SJSA1 (cell line): ENCODE measurements around the gene STIM2. TPM values are rescaled to one million over a fixed set of nuclear protein-coding genes. Genes with fewer than 3 reads are reported as not detected.
"Not testable (repeated sequence)": the region's sequence is repeated elsewhere in the genome, so short reads cannot be mapped to it uniquely, and the experiment has no call there.

Source experiments
- DNase-seq, 2 experiments: peaks; one replicate each; pipeline ENCODE4 v3.0.0-alpha.2; 2015 to 2020; ENCODE audit warnings: low spot score in 2 of 2, low read depth in 1 of 2
- H3K27ac ChIP-seq: fragments of 250-450 bp; sonication (Bioruptor Pico); 2 replicates; pipeline ENCODE4 v1.5.1; 2020; ENCODE audit warnings: mild to moderate bottlenecking, moderate library complexity
- H3K27me3 ChIP-seq: fragments of 250-450 bp; sonication (Bioruptor Pico); replicated peaks from 2 replicates; pipeline ENCODE4 v1.5.1; 2020; ENCODE audit warnings: mild to moderate bottlenecking, moderate library complexity
- H3K36me3 ChIP-seq: fragments of 250-450 bp; sonication (Bioruptor Pico); 2 replicates; pipeline ENCODE4 v1.5.1; 2020; ENCODE audit warnings: mild to moderate bottlenecking
- H3K4me1 ChIP-seq: fragments of 250-450 bp; sonication (Bioruptor Pico); replicated peaks from 2 replicates; pipeline ENCODE4 v1.6.1; 2021; ENCODE audit warnings: mild to moderate bottlenecking
- H3K4me3 ChIP-seq: fragments of 250-450 bp; sonication (Bioruptor Pico); 2 replicates; pipeline ENCODE4 v1.5.1; 2020; ENCODE audit warnings: mild to moderate bottlenecking
- H3K9me3 ChIP-seq: fragments of 250-450 bp; sonication (Bioruptor Pico); replicated peaks from 2 replicates; pipeline ENCODE4 v1.5.1; 2020; ENCODE audit warnings: mild to moderate bottlenecking
- total RNA-seq: library from RNA; depleted of rRNA; stranded (reverse); fragments of >200 nt; shearing (Covaris generic); gene quantifications from 2 replicates; pipeline ENCODE4 v1.2.3, GENCODE V29; 2014

Gene STIM2
- total RNA-seq, 1 experiment from 2014 or later: 13.1 TPM

DNA sequence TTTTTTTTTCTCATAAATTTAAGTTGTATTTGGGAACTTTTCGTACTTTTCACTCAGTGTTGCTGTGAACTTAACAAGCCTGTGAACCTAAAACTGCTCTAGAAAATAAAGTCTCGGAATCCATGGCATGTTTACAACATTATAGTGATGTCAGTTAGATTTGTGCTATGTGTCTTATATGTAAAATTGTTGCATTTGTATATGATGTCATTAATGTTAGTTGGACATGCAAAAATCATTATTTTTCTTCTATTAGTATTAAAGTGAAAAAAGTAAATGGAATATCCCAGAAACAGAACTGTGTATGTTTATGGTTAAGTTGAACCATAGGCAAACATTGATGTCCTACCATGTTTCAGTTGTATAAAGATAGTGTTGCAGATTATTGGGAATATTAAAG lies 85.2 kb downstream of the STIM2 start:
- H3K4me3 ChIP-seq: no peak overlapping the region
- H3K36me3 ChIP-seq: no peaks in the 10 kb centered on the region
- H3K9me3 ChIP-seq: no peaks in the 10 kb centered on the region
- no peak overlapping the region for H3K27ac ChIP-seq
- no peaks in the 10 kb centered on the region for H3K27me3 ChIP-seq
- H3K4me1 ChIP-seq: no peaks in the 10 kb centered on the region
- DNase-seq: no peak

DNA sequence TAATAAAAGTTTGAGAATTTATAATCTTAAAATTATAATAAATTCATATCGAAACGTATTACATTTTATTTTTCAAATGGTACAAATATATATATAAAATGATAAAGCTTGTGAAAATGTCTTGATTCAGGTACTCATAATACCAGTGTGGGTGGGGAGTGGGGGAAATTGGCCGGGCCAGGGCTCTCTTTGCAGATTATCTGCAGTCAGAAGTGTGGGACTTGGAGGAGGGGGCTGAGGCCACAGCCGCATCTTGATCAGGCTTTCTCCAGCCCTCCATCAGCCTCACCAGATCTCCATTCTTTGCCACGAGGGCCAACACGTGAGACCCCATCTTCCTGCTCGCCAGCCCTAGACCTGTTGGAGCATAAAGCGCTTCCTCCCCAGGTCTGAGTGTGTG lies 86.7 kb downstream of the STIM2 start:
- H3K9me3 ChIP-seq: no peaks in the 10 kb centered on the region
- no peaks in the 10 kb centered on the region for H3K4me1 ChIP-seq
- no peaks in the 10 kb centered on the region for H3K27me3 ChIP-seq
- no peak overlapping the region for H3K4me3 ChIP-seq
- no peak overlapping the region for H3K27ac ChIP-seq
- H3K36me3 ChIP-seq: no peaks in the 10 kb centered on the region
- no peak for DNase-seq

DNA sequence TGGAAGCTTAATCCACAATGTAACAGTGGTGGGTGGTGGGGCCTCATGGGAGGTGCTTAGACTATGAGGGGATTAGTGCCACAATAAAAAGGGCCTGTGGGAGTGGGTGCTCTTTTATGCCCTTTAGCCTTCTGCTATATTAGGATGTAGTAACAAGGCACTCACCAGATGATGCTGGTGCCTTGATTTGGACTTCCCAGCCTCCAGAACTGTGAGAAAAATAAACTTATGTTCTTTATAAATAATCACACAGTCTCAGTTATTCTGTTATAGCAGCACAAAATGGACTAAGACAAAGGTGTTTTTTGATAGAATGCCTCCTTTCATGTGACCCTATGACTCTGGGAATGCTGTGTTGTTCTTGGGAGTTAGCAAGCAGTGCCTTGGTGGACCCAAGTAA lies 89.8 kb downstream of the STIM2 start:
- no peak overlapping the region for H3K27ac ChIP-seq
- H3K36me3 ChIP-seq: no peaks in the 10 kb centered on the region
- H3K27me3 ChIP-seq: no peaks in the 10 kb centered on the region
- no peaks in the 10 kb centered on the region for H3K4me1 ChIP-seq
- H3K4me3 ChIP-seq: no peak overlapping the region
- no peaks in the 10 kb centered on the region for H3K9me3 ChIP-seq
- no peak for DNase-seq

DNA sequence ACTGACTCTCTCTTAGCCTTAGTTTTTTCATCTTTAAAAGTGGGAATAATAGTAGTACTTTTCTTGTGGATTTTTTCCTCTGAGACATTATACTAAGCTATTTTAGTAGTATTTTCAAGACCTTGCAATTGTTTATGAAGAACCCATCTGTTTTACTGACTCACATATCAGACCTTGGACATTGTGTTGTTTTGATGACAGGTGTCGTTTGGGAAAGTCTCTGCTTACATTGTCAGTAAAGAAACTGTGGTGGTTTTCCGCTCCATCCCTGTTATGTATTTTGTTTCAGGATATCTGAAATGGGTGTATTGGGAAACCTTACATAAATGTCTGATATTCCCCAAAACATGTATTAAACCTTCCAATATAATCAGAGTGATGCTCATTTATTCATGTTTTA lies 92.2 kb downstream of the STIM2 start:
- no peaks in the 10 kb centered on the region for H3K27me3 ChIP-seq
- DNase-seq: no peak
- no peaks in the 10 kb centered on the region for H3K36me3 ChIP-seq
- H3K9me3 ChIP-seq: no peaks in the 10 kb centered on the region
- no peak overlapping the region for H3K27ac ChIP-seq
- no peak overlapping the region for H3K4me3 ChIP-seq
- no peaks in the 10 kb centered on the region for H3K4me1 ChIP-seq

DNA sequence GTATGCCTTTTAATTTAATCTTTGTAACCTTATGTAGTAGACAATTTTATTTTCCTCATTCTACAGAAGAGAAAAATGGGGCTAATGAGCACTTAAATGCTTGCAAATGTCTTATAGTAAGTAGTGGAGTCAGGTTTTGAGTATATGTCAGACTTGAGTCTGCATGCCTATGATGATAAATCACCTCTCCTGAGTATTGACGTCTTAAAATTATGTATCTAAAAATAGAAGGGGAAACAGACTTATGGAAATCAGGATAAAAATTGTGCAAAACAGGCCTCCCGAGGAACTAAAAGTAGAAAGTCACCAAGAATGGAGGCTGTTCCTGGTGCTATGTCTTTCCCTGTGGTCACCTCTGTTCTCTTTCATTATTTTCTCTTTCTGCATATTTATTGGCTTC lies 92.7 kb downstream of the STIM2 start:
- Histone ChIP-seq H3K27ac (no peak overlapping the region), H3K36me3 (no peaks in the 10 kb centered on the region), H3K9me3 (no peaks in the 10 kb centered on the region), H3K4me1 (no peaks in the 10 kb centered on the region), H3K27me3 (no peaks in the 10 kb centered on the region), H3K4me3 (no peak overlapping the region)
- no peak for DNase-seq

DNA sequence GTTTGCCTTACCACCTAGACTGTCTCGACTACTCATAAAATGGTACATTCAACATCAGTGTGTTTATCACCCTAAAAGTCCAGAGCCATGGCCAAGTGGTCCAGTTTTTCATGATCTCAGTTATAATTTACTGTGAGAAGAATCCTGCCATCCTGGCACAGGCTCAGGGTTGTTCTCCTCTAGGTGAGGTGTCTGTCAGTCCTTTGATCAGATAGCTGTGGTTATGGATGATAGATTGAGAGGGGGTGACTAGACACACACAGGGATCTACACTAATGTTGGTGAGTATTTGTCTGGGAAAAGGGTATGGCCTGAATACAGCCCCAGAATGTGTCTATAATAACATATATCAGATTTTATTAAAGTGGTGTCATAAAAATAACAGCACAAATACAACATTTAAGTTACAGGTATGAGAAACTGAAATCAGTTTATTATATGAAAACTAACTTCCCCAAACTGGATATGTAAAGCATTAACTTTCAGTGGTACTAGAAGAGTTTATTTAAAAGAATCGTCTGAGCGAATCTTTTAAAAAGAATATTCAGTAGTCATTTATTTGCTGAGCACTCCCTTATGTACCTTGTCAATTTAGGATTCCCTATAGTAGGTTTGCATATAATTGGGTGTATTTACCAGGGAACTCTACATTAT lies 93.3 kb downstream of the STIM2 start:
- Histone ChIP-seq H3K4me1 (no peaks in the 10 kb centered on the region), H3K36me3 (no peaks in the 10 kb centered on the region), H3K9me3 (no peaks in the 10 kb centered on the region), H3K27ac (no peak overlapping the region), H3K27me3 (no peaks in the 10 kb centered on the region), H3K4me3 (no peak overlapping the region)
- no peak for DNase-seq

DNA sequence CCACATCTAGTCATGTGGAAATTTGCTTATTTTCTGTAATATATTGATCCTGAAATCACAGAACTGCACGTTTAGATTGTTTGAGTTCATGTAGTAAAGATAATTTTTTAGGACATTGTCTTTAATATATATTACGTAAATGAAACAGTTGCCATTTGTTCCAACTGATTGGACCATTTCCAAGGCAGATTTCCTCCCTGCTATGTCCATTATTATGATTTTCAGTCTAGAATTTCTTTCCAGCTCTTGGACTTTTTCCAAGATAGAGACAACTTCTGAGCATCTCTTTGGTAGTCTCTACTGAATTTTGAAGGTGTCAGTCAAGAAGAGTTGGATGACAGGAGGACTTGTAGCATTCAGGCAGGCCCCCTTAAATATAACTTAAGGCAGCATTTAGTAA lies 94.6 kb downstream of the STIM2 start:
- Histone ChIP-seq H3K27me3 (no peaks in the 10 kb centered on the region), H3K27ac (no peak overlapping the region), H3K36me3 (no peaks in the 10 kb centered on the region), H3K9me3 (no peaks in the 10 kb centered on the region), H3K4me1 (no peaks in the 10 kb centered on the region), H3K4me3 (no peak overlapping the region)
- DNase-seq: no peak

DNA sequence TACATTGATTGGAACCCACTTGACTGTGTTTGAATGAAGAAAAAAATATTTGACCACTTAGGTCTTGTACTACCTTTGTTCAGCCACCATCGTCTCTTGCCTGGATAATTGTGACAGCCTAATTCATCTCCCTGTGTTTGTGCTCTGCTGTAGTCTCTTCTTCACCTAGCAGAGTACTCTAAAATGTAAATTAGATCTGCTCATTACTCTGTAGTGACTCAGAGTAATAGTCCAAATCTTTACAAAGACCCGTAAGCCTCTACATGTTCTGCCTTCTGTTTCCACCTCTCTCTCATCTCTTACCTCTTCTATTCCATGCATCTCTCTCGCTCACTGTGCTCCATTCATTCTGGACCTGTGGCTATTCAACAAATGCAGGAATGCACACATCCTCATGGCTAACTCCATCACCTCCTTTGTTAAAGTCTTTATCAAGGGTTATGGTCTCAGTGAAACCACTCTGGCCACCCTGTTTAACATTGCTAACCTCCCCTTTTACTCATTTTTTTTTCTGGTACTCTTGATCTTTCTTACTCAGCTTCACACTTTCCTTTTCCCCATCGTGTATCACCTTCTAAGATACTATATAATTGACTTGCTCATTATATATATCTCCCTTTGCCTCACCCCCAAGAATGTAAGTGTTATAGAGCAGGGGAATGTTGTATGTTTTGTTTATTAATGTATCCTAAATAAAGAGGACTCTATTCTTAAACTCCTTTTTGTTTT lies 98.4 kb downstream of the STIM2 start:
- no peak overlapping the region for H3K27ac ChIP-seq
- H3K4me1 ChIP-seq: no peaks in the 10 kb centered on the region
- DNase-seq: no peak
- H3K4me3 ChIP-seq: no peak overlapping the region
- H3K36me3 ChIP-seq: no peaks in the 10 kb centered on the region
- no peaks in the 10 kb centered on the region for H3K9me3 ChIP-seq
- no peaks in the 10 kb centered on the region for H3K27me3 ChIP-seq

DNA sequence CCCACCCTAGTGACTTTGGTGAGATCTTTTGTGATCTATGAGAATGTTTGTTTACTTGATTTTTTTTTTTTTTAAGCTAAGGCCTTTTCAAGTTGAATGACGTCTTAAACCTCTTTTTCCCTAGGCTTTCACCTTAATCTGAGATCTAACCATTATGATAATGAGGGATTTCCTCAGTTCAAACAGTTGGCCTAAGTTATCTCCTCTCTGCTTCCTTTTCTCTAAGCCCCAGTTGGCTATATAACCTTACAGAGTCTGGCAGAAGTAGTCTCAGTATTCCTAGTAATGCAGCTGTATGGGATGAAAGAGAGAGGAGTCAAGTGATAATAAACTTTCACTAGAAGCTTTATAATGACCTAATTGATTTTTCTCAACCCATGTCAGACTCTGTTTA lies 99.0 kb downstream of the STIM2 start:
- no peak overlapping the region for H3K4me3 ChIP-seq
- H3K27me3 ChIP-seq: no peaks in the 10 kb centered on the region
- H3K36me3 ChIP-seq: no peaks in the 10 kb centered on the region
- H3K4me1 ChIP-seq: no peaks in the 10 kb centered on the region
- H3K9me3 ChIP-seq: no peaks in the 10 kb centered on the region
- no peak for DNase-seq
- H3K27ac ChIP-seq: no peak overlapping the region

DNA sequence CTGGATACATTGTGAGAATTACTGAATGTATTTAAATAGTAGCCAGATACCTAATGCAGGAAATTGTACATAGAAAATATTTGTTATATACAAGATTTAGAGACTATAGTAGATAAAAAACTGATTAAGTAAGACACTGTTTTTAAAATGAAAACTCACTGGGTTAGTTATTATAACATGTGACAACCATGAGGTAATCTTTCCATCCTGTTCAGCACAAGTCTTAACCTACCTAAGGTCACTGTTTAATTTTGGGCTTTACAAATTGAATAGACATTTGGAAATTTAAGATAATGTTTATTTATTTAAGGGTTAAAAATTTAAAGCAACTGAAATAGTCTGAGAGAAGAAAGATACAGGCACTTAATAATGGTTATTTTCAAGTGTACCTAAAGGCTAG lies 102.1 kb downstream of the STIM2 start:
- Histone ChIP-seq H3K4me1 (no peaks in the 10 kb centered on the region), H3K9me3 (no peaks in the 10 kb centered on the region), H3K4me3 (no peak overlapping the region), H3K36me3 (no peaks in the 10 kb centered on the region), H3K27me3 (no peaks in the 10 kb centered on the region), H3K27ac (no peak overlapping the region)
- DNase-seq: no peak

DNA sequence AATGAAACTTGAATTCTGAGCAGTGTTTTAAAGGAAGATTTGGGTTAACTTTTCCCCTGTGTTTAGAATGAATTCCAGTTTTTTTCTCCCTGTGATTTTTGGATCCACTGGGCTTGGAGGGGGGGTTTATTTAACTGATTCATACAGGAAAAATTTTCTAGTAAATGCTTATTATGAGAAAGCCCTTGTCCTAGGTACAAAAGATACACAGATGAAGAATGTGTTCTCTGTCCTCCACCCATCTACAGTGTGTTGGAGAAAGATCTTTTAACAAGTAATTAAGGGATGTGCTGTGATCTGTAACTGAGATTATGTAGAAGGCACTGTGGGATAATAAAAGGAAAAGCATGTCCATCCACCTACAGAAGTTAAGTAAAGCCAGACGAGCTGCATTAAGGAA lies 103.9 kb downstream of the STIM2 start:
- H3K9me3 ChIP-seq: no peaks in the 10 kb centered on the region
- H3K27me3 ChIP-seq: no peaks in the 10 kb centered on the region
- H3K4me1 ChIP-seq: no peaks in the 10 kb centered on the region
- no peak for DNase-seq
- H3K4me3 ChIP-seq: no peak overlapping the region
- no peak overlapping the region for H3K27ac ChIP-seq
- H3K36me3 ChIP-seq: no peaks in the 10 kb centered on the region

DNA sequence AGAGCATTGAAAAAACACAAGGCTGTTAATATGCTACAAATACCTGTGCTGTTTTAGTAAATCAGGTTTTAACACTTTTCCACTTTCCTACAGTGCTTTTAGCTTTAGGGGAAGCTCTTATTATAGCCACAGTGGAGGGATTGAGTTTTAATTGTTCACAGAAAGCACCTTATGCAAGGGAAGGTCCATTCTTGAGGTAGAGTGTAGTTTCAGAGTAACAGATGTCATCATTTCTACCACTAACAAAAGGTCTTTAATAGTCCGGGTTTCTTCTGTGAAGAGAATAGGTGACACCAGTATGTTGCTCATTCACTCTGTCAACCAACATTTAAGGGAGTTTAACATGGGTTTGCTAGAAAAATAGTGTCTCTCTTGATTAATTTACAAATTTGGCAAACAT lies 104.4 kb downstream of the STIM2 start:
- no peak overlapping the region for H3K27ac ChIP-seq
- H3K9me3 ChIP-seq: no peaks in the 10 kb centered on the region
- H3K27me3 ChIP-seq: no peaks in the 10 kb centered on the region
- no peak for DNase-seq
- H3K4me3 ChIP-seq: no peak overlapping the region
- no peaks in the 10 kb centered on the region for H3K4me1 ChIP-seq
- no peaks in the 10 kb centered on the region for H3K36me3 ChIP-seq

DNA sequence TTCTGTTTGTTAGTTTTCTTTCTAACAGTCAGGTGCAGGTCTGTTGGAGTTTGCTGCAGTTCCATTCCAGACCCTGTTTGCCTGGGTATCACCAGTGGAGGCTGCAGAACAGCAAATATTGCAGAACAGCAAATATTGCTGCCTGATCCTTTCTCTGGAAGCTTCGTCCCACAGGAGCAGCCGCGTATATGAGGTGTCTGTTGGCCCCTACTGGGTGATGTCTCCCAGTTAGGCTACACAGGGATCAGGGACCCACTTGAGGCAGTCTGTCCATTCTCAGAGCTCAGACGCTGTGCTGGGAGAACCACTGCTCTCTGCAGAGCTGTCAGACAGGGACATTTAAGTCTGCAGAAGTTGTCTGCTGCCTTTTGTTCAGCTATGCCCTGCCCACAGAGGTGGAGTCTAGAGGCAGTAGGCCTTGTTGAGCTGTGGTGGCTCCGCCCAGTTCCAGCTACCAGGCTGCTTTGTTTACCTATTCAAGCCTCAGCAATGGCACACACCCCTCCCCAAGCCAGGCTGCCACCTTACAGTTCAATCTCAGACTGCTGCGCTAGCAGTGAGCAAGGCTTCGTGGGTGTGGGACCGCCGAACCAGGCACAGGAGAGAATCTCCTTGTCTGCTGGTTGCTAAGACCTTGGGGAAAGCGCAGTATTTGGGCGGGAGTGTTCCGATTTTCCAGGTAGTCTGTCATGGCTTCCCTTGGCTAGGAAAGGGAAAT lies 115.0 kb downstream of the STIM2 start:
- not testable (repeated sequence) for DNase-seq, H3K9me3 ChIP-seq, H3K27ac ChIP-seq, H3K4me1 ChIP-seq, H3K27me3 ChIP-seq, H3K4me3 ChIP-seq, H3K36me3 ChIP-seq

DNA sequence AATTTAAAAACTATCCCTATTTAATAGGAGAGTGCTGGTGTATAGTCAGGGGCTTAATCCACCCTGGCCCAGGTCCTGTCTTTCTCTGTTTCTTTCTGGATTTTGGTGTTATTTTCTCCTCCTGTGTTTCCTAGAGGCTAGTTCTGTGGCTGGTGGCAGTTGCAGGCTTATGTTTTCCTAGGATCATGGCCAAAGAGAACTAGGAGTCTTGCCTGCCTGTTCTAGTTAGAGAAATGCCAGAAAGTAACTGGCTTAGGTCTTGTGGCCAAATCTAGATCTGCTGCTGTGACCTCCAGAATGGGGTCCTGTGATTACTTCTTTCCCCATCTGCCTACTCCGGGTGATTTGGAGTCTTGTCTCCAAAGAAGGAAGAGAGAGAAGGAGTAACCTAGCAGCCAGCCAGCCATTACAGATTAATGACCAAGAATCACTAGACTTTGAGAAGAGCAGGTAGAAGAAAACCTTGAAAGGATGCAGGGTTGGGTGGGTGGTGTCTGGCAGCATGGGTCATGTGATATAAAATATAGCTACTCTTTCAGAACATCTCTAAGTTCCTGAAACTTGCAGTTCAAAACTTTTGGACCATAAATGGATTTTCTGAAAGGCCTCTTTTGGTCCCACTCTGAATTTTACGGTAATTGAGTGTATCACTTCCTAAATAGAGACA lies 117.9 kb downstream of the STIM2 start:
- H3K9me3 ChIP-seq: no peaks in the 10 kb centered on the region
- no peak overlapping the region for H3K4me3 ChIP-seq
- H3K4me1 ChIP-seq: no peaks in the 10 kb centered on the region
- no peaks in the 10 kb centered on the region for H3K36me3 ChIP-seq
- H3K27me3 ChIP-seq: no peaks in the 10 kb centered on the region
- no peak overlapping the region for H3K27ac ChIP-seq
- DNase-seq: no peak
